Subcutaneous adipose tissue (tissue), 4 donors: ENCODE data around the gene GALNT9. TPM values are rescaled to one million over a fixed set of nuclear protein-coding genes. Genes with fewer than 3 reads are reported as not detected.

ENCODE experiments used
- CTCF ChIP-seq: fragments of 450-650 bp; IDR thresholded peaks from one replicate; pipeline ENCODE4 v1.5.1; 2016; ENCODE audit warnings: low read depth, mild to moderate bottlenecking, control low read depth, antibody characterized with exemption, moderate library complexity
- total RNA-seq, 4 donors: library from RNA; depleted of rRNA; stranded (reverse); fragments of >200 nt; gene quantifications; one replicate each; pipeline ENCODE4 v1.1.0, GENCODE V29; 2016

GALNT9 gene
- total RNA-seq, 4 donors from 2014 or later = not detected

- TF ChIP-seq CTCF = no peak
These were observed 64.2 kb downstream of the GALNT9 start for GRCh38 chr12:132265056-132265800.

- TF ChIP-seq CTCF = no peak
These were observed 65.0 kb downstream of the GALNT9 start for GRCh38 chr12:132264086-132265010.

GRCh38 chr12:132263451-132264049 lies 65.8 kb downstream of the GALNT9 start:
- no peak for TF ChIP-seq CTCF

- TF ChIP-seq CTCF = no peak
These were observed 66.4 kb downstream of the GALNT9 start for GRCh38 chr12:132263061-132263360.

- TF ChIP-seq CTCF = no peak
These were observed 66.9 kb downstream of the GALNT9 start for GRCh38 chr12:132262256-132263060.

GRCh38 chr12:132261328-132262138 lies 67.9 kb downstream of the GALNT9 start:
- no peak for TF ChIP-seq CTCF
